GM12865 (cell line): ENCODE data around the gene POLD1.

ENCODE experiments used
- DNase-seq: peaks from one replicate; pipeline ENCODE4 v3.0.0; 2010; ENCODE audit warnings: low read depth
- H3K4me3 ChIP-seq: 2 replicates; pipeline ENCODE4 v1.5.1; 2011; ENCODE audit warnings: mild to moderate bottlenecking, low read depth, low read length, control low read depth
- CTCF ChIP-seq: IDR thresholded peaks from 2 replicates; pipeline ENCODE4 v1.5.1; 2011; ENCODE audit warnings: low read length, control low read depth, low read depth, inconsistent platforms; ENCODE audit not compliant: insufficient read depth; ENCODE audit errors: missing control alignments

POLD1 gene

DNA sequence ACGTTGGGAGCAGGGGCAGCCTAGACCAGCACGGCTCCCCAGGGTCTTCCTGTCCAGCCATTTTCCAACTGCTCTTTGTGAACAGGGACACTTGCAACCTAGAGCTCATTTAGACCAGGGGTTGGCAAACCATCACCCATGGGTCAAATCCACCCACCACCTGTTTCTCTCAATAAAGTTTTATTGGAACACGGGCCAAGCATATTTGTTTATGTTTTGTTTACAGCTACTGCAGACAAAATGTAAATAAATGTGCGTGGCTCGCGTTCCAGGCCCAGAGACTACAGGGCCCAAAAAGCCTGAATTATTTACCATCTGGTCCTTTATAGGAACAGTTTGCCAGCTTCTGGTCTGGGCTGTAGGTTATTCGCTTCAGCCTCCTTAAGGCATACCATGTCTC is 78.8 kb downstream of the POLD1 start:
- H3K4me3 ChIP-seq: no peak overlapping the region
- no peak for DNase-seq
- no peak for TF ChIP-seq CTCF

GRCh38 chr19:50464348-50464747 is 80.2 kb downstream of the POLD1 start:
- TF ChIP-seq CTCF: no peak
- no peak overlapping the region for H3K4me3 ChIP-seq

DNA sequence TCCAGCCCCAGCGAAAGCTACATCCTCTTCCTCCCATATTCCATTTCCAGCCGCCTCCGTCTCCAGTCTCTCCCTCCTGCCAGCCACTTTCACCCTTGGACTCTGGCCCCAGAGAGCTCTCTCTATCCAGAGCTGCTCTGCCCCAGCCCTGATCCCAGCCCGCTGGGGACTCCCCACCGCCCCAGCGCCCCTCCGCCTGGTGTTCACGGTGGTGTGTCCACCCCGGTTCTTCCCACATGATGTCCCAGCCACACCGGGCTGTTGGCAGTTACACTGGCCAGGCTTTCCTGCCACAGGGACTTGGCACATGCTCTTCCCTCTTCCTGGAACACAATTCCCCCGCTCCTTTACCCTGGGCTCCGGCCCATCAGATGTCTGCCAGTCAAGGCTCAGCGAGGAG is 80.9 kb downstream of the POLD1 start:
- H3K4me3 ChIP-seq: no peak overlapping the region
- DNase-seq: no peak
- no peak for TF ChIP-seq CTCF

More at GRCh38 chr19:50464348-50464747, 80.2 kb downstream of the POLD1 start:
- DNase-seq: no peak

GRCh38 chr19:50465986-50466705 is 82.0 kb downstream of the POLD1 start:
- peak; percentile 16 for TF ChIP-seq CTCF
- no peak for DNase-seq
- no peak overlapping the region for H3K4me3 ChIP-seq

- TF ChIP-seq CTCF: no peak
- no peak for DNase-seq
- no peak overlapping the region for H3K4me3 ChIP-seq
These were observed 82.5 kb downstream of the POLD1 start for GRCh38 chr19:50466706-50467039.

GRCh38 chr19:50467566-50467965 is 83.4 kb downstream of the POLD1 start:
- no peak for TF ChIP-seq CTCF
- DNase-seq: no peak
- no peak overlapping the region for H3K4me3 ChIP-seq
